Endothelial cell of umbilical vein (primary cell): Measurements from ENCODE around the gene ALK. TPM values are rescaled to one million over a fixed set of nuclear protein-coding genes. Genes with fewer than 3 reads are reported as not detected.

Source experiments
- BruUV-seq: library from RNA; stranded (reverse); fragments of 400-500 nt; replicated peaks from 2 replicates; lab custom pipeline; 2021; lab: Mats Ljungman, UMichigan
- CTCF ChIA-PET: fragments of 300-600, 350-600 bp; sonication (Branson Sonifier 250); formaldehyde crosslinking; loops from one replicate; lab custom pipeline; 2021; ENCODE audit warnings: antibody characterized with exemption, inconsistent platforms; lab: Charles Lee
- POLR2A ChIA-PET: fragments of 300-600, 350-600 bp; sonication (Branson Sonifier 250); formaldehyde crosslinking; loops from one replicate; lab custom pipeline; 2021; ENCODE audit warnings: antibody characterized with exemption, inconsistent platforms; lab: Charles Lee
- DNase-seq: peaks from one replicate; pipeline ENCODE4 v3.0.0-alpha.2; 2011; ENCODE audit warnings: low read depth, low spot score
- FAIRE-seq: peaks from 2 replicates; lab custom pipeline; 2011; peaks lifted over from hg19 to GRCh38; lab: Jason Lieb, UNC
- H2AFZ ChIP-seq: 2 replicates; pipeline ENCODE4 v1.6.0; 2012; ENCODE audit warnings: low read depth, low read length, control low read depth, inconsistent platforms
- H3K27ac ChIP-seq: 2 replicates; pipeline ENCODE4 v1.5.1; 2011; ENCODE audit warnings: low read depth, mild to moderate bottlenecking, control low read depth, low read length, moderate library complexity; ENCODE audit not compliant: insufficient read depth
- H3K27me3 ChIP-seq, 2 experiments: 2 replicates each; pipeline versions ENCODE4 v1.6.0 to v1.6.1; 2011; ENCODE audit warnings: low read length in 2 of 2, mixed read lengths in 1 of 2; ENCODE audit not compliant: control insufficient read depth in 2 of 2, insufficient read depth in 2 of 2
- H3K36me3 ChIP-seq, 2 experiments: 2 replicates in 1 of 2; 3 replicates in 1 of 2; pipeline ENCODE4 v1.5.1; 2011; ENCODE audit warnings: low read length in 2 of 2, mild to moderate bottlenecking in 1 of 2, moderate library complexity in 1 of 2; ENCODE audit not compliant: control insufficient read depth in 2 of 2, insufficient read depth in 2 of 2; ENCODE audit errors: extremely low read depth in 1 of 2
- H3K4me1 ChIP-seq: 3 replicates; pipeline ENCODE4 v1.5.1; 2011; ENCODE audit warnings: mild to moderate bottlenecking, low read length; ENCODE audit not compliant: control insufficient read depth, insufficient read depth; ENCODE audit errors: extremely low read depth
- H3K4me2 ChIP-seq: 2 replicates; pipeline ENCODE4 v1.6.1; 2011; ENCODE audit warnings: low read length, control low read depth, mixed read lengths; ENCODE audit not compliant: insufficient read depth
- H3K4me3 ChIP-seq, 3 experiments: fragments of 200-600 bp in 1 of 3; sonication (generic), shearing (Covaris generic) in 1 of 3; replicated peaks in 1 of 3; 2 replicates each; pipeline ENCODE4 v1.5.1; 2011 to 2016; ENCODE audit warnings: control low read depth in 3 of 3, low read length in 3 of 3, mild to moderate bottlenecking in 2 of 3, inconsistent platforms in 1 of 3, low read depth in 1 of 3, moderate library complexity in 1 of 3; ENCODE audit not compliant: insufficient read depth in 1 of 3
- H3K79me2 ChIP-seq: 2 replicates; pipeline ENCODE4 v1.6.0; 2012; ENCODE audit warnings: low read length, inconsistent platforms; ENCODE audit not compliant: control insufficient read depth, insufficient read depth
- H3K9ac ChIP-seq: replicated peaks from 2 replicates; pipeline ENCODE3; 2011; ENCODE audit warnings: low read length, control low read depth; ENCODE audit not compliant: insufficient read depth; ENCODE audit errors: extremely low read depth
- H3K9me1 ChIP-seq: replicated peaks from 3 replicates; pipeline ENCODE4 v1.6.0; 2011; ENCODE audit warnings: mild to moderate bottlenecking, low read length; ENCODE audit not compliant: control insufficient read depth, insufficient read depth; ENCODE audit errors: extremely low read depth
- H3K9me3 ChIP-seq: replicated peaks from 2 replicates; pipeline ENCODE4 v1.5.1; 2012; ENCODE audit warnings: low read length, inconsistent platforms; ENCODE audit not compliant: control insufficient read depth, insufficient read depth
- H4K20me1 ChIP-seq: replicated peaks from 2 replicates; pipeline ENCODE3; 2011; ENCODE audit warnings: mild to moderate bottlenecking, low read length; ENCODE audit not compliant: control insufficient read depth, insufficient read depth; ENCODE audit errors: extremely low read depth
- CTCF ChIP-seq, 2 donors: IDR thresholded peaks; 1 replicate in 1 of 2; 2 replicates in 1 of 2; pipeline ENCODE4 v1.5.1; 2011; ENCODE audit warnings: low read length in 2 of 2, mild to moderate bottlenecking in 2 of 2, moderate library complexity in 2 of 2, control low read depth in 1 of 2, inconsistent platforms in 1 of 2, low read depth in 1 of 2; ENCODE audit not compliant: insufficient read depth in 1 of 2; ENCODE audit errors: extremely low read depth in 1 of 2
- EZH2 ChIP-seq: IDR thresholded peaks from 2 replicates; pipeline ENCODE4 v1.6.1; 2012; ENCODE audit warnings: borderline replicate concordance, low read depth, mild to moderate bottlenecking, moderate library complexity, low read length, inconsistent platforms; ENCODE audit not compliant: severe bottlenecking
- FOS ChIP-seq: IDR thresholded peaks from 2 replicates; pipeline ENCODE4 v1.6.1; 2011; ENCODE audit warnings: mild to moderate bottlenecking, low read length, moderate library complexity, borderline replicate concordance; ENCODE audit not compliant: insufficient read depth
- GATA2 ChIP-seq: IDR thresholded peaks from 2 replicates; pipeline ENCODE4 v1.7.0; 2011; ENCODE audit warnings: low read depth, mild to moderate bottlenecking, moderate library complexity, mixed read lengths, low read length; ENCODE audit not compliant: insufficient read length, insufficient read depth
- JUN ChIP-seq: IDR thresholded peaks from 2 replicates; pipeline ENCODE4 v1.6.1; 2011; ENCODE audit warnings: borderline replicate concordance, low read depth; ENCODE audit not compliant: insufficient read length, insufficient read depth
- MYC ChIP-seq: IDR thresholded peaks from one replicate; pipeline ENCODE4 v1.6.1; 2011; ENCODE audit warnings: mild to moderate bottlenecking, low read depth, low read length
- POLR2A ChIP-seq: IDR thresholded peaks from 2 replicates; pipeline ENCODE4 v1.6.1; 2012; ENCODE audit warnings: low read depth, mild to moderate bottlenecking, control low read depth, low read length
- POLR2AphosphoS5 ChIP-seq: IDR thresholded peaks from 2 replicates; pipeline ENCODE4 v1.6.1; 2012; ENCODE audit warnings: low read depth, mild to moderate bottlenecking, control low read depth, low read length, moderate library complexity; ENCODE audit not compliant: insufficient read depth
- dilution Hi-C: fragments of 300-500 bp; cut with MboI; formaldehyde crosslinking; loops from one replicate; pipeline ENCODE4 v1.15.0; 2019; ENCODE audit warnings: low sequenced_read_pairs; ENCODE audit not compliant: extremely low pct_ligation_motif_present
- intact Hi-C: fragments of 100-400 bp; cut with micrococcal nuclease; formaldehyde crosslinking; loops from one replicate; pipeline ENCODE4 v1.10.0; 2022
- polyA plus RNA-seq, 4 experiments: library from polyadenylated mRNA; depleted of rRNA in 3 of 4; stranded (reverse) in 3 of 4; unstranded in 1 of 4; fragments of >200 nt; gene quantifications; 2 replicates each; pipeline versions ENCODE4 v1.2.1 to v1.2.3, GENCODE V29; 2011 to 2012; ENCODE audit warnings: missing spikeins in 1 of 4
- total RNA-seq: library from RNA; stranded (reverse); gene quantifications from 2 replicates; pipeline ENCODE4 v1.2.3, GENCODE V29; 2021
- TF ChIP-seq, protein P1 (sequence below): IDR thresholded peaks from 2 replicates; pipeline ENCODE4 v1.6.1; 2011; ENCODE audit not compliant: insufficient read depth, insufficient read length

Gene ALK
- total and polyA plus RNA-seq, 2 donors (not counting 3 experiments of a cell fraction or from before 2014, with no cell fraction given) = not detected

DNA sequence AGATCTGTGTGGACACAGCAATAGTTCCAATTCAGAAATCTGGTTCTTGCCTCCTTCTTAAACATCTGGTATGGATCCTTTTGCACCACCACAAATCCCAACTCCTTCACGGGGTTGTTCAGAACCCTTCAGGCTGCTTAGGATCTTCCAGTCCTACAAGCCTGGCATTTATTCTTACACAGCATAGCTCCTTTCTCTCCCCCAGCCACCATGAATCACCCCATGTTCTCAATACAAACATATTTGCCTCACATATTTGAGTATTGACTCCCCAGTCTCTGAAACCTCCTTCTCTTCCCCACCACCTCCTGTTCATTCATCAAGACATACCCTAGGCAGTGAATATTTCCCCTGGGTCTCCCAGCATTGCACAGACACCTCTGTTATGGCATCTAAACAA lies 155.2 kb downstream of the ALK start:
- no peak for TF ChIP-seq MYC
- no peak for TF ChIP-seq POLR2AphosphoS5
- TF ChIP-seq, protein P1, sequence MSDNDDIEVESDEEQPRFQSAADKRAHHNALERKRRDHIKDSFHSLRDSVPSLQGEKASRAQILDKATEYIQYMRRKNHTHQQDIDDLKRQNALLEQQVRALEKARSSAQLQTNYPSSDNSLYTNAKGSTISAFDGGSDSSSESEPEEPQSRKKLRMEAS = no peak
- no peak for TF ChIP-seq FOS
- no peak for TF ChIP-seq EZH2
- TF ChIP-seq CTCF (IDR thresholded peaks at IDR 0.05; ENCODE audit: extremely low read depth in 1 of 2, insufficient read depth in 1 of 2, low read depth in 1 of 2, low read length in 2 of 2) = no peak
- no peak for TF ChIP-seq JUN
- TF ChIP-seq POLR2A = no peak
- TF ChIP-seq GATA2 = no peak
- Histone ChIP-seq H4K20me1 (no peaks in the 10 kb centered on the region), H2AFZ (no peak overlapping the region), H3K27ac (no peak overlapping the region), H3K9me3 (no peaks in the 10 kb centered on the region), H3K36me3 (no peaks in the 10 kb centered on the region), H3K4me1 (no peaks in the 10 kb centered on the region), H3K27me3 (no peaks in the 10 kb centered on the region), H3K9ac (no peak overlapping the region), H3K9me1 (no peaks in the 10 kb centered on the region), H3K4me3 (no peak overlapping the region), H3K4me2 (no peak overlapping the region), H3K79me2 (no peaks in the 10 kb centered on the region)
- BruUV-seq = no TSS peak
- dilution Hi-C loops = no loop called here
- DNase-seq = no peak
- intact Hi-C loops = no loop called here
- ChIA-PET POLR2A (no interaction called here), CTCF (no interaction called here)
- no peak for FAIRE-seq
